ENCODE data around the gene TRIM56.
"Not testable (repeated sequence)": the region's sequence is repeated elsewhere in the genome, so short reads cannot be mapped to it uniquely, and the experiment has no call there.

The TRIM56 gene

DNA sequence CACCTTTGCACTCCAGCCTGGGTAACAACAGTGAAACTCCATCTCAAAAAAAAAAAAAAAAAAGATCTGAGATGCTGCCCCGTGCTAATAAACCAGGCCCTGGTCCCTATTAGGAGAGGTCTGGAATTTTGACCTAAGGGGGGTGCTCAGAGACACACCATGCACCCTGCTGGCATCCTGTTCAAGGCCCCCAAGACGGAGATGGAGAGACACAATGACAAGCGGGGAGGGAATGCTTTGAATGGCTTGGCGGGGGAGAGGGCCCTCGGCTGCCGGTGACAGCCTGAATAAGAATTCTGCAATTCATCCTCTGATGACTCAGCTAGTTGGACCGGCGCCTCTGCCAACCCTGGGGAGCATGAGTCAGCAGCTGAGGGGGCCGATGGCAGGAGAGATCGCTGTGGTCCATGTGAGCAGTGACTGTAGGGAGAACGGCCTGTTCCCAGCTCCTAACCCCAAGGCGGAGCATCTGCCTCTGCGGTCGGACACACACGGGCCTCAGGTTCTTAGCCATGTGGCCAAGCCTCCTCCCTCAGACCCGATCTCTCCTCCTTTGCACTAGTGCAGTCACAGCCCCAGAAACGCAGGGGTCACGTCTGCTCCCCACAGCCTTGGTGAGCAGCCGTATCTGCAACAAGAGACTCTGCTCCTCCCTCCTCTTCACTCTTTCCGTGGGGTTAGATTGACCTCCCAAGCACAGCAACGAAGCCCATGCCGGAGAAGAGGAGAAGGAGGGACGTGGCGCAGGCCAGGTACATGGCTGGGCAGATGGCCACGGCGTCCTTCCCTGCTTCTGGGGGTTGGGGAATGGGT lies 14.9 kb downstream of the TRIM56 start:
- peak; percentile 99 for DNase-seq (ENCODE audit: low read depth)
- no peak for TF ChIP-seq CTCF (conservative IDR thresholded peaks at IDR 0.05; ENCODE audit: low read depth, low read length)
- no peak overlapping the region for H3K4me3 ChIP-seq (ENCODE audit: low read depth, low read length)

DNA sequence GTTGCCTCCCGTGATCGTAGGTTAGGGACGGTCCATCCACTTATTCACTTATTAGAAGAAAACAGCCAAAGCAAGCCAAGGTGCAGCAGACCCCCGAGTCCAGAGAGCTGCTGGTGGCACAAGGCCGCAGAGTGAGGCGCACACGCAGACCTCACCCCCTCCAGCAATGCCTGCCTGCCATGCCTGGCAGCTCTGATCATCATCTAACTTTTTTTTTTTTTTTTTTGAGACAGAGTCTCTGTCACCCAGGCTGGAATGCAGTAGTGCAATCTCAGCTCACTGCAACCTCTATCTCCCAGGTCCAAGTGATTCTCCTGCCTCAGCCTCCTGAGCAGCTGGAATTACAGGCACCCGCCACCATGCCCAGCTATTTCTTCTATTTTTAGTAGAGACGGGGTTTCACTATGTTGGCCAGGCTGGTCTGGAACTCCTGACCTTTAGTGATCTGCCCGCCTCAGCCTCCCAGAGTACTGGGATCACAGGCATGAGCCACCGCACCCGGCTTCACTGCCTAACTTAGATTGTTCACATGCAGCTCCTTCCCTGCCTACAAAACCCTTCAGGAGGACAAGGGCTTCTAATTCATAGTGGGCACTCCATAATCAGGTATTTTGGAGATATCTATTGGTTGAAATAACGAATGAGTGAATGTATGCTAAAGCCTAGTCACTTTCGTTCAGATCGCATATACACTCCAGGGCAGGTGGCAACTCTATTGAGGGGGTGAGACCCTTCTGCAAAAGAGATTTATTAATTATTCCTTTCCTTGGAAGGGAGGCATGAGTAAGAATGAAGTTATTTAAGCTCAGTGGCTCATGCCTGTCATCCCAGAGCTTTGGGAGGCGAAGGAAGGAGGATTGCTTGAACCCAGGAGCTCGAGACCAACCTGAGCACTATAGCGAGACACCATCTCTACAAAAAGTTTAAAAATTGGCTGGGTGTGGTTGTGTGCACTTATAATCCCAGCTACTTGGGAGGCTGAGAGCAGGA lies 15.9 kb downstream of the TRIM56 start:
- no peak overlapping the region for H3K4me3 ChIP-seq (ENCODE audit: low read depth, low read length)
- no peak for TF ChIP-seq CTCF (conservative IDR thresholded peaks at IDR 0.05; ENCODE audit: low read depth, low read length)
- DNase-seq (ENCODE audit: low read depth): no peak

- H3K4me3 ChIP-seq (ENCODE audit: low read depth, low read length): no peak overlapping the region
- TF ChIP-seq CTCF (conservative IDR thresholded peaks at IDR 0.05; ENCODE audit: low read depth, low read length): no peak
- DNase-seq (ENCODE audit: low read depth): no peak
These were observed 16.7 kb downstream of the TRIM56 start for GRCh38 chr7:101102026-101102425.

GRCh38 chr7:101103701-101104100 lies 18.4 kb downstream of the TRIM56 start:
- H3K4me3 ChIP-seq (ENCODE audit: low read depth, low read length); DNase-seq (ENCODE audit: low read depth): not testable (repeated sequence)

DNA sequence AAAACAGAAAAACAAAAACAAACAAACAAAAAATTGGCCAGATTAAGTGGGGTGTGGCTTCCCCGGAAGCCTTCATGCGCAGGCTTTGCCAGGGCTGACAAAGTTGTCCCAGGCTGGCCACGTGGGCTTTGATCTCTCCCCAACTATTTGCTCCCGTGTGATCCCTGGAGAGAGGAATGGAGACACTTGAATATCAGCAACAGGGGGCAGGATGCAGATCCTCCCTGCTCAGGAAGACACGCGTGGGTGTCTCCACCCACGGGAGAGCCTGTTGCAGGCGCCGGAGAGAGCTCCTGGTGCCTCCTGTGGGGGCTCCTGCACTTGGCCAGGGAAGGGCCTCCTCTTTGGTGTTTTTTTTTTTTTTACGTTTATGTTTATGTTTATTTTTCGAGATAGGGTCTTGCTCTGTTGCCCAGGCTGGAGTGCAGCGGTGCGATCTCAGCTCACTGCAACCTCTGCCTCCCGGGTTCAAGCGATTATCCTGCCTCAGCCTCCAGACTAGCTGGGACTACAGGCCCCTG lies 19.0 kb downstream of the TRIM56 start:
- peak; percentile 46 for DNase-seq (ENCODE audit: low read depth)
- TF ChIP-seq CTCF (conservative IDR thresholded peaks at IDR 0.05; ENCODE audit: low read depth, low read length): peak; percentile 9
- no peak overlapping the region for H3K4me3 ChIP-seq (ENCODE audit: low read depth, low read length)

GRCh38 chr7:101104799-101105198 lies 19.5 kb downstream of the TRIM56 start:
- no peak overlapping the region for H3K4me3 ChIP-seq (ENCODE audit: low read depth, low read length)
- DNase-seq (ENCODE audit: low read depth): no peak
- no peak for TF ChIP-seq CTCF (conservative IDR thresholded peaks at IDR 0.05; ENCODE audit: low read depth, low read length)

- not testable (repeated sequence) for H3K4me3 ChIP-seq (ENCODE audit: low read depth, low read length); DNase-seq (ENCODE audit: low read depth)
These were observed 20.0 kb downstream of the TRIM56 start for GRCh38 chr7:101105248-101105647.

Data from choroid plexus epithelial cell (primary cell).